Measurements from ENCODE around the gene TPRG1. TPM values are rescaled to one million over a fixed set of nuclear protein-coding genes. Genes with fewer than 3 reads are reported as not detected.

The TPRG1 gene
- total and polyA plus RNA-seq, 4 donors: 0.52 to 5.1 (median 1.0) TPM

GRCh38 chr3:189286916-189287315 is 115.1 kb downstream of the TPRG1 start:
- H3K9me3 ChIP-seq (ENCODE audit: control insufficient read depth, insufficient read depth, low read length): no peaks in the 10 kb centered on the region
- H3K27ac ChIP-seq (ENCODE audit: low read depth, low read length): no peak overlapping the region
- WGBS (ENCODE audit: insufficient coverage): 55% methylated on average over 4 of the region's 5 CpGs
- DNase-seq (ENCODE audit: low read depth in 4 of 6, low spot score in 6 of 6): no peak
- H3K4me1 ChIP-seq (ENCODE audit: control insufficient read depth, insufficient read depth, low read length): no peaks in the 10 kb centered on the region
- H3K4me3 ChIP-seq (ENCODE audit: low read depth, low read length): no peak overlapping the region
- H3K36me3 ChIP-seq (ENCODE audit: control insufficient read depth, insufficient read depth, low read length): no peaks in the 10 kb centered on the region
- H3K27me3 ChIP-seq (ENCODE audit: control insufficient read depth, insufficient read depth, low read length): no peaks in the 10 kb centered on the region

- Histone ChIP-seq H3K4me1 (ENCODE audit: control insufficient read depth, insufficient read depth, low read length) (no peaks in the 10 kb centered on the region), H3K4me3 (ENCODE audit: low read depth, low read length) (no peak overlapping the region), H3K36me3 (ENCODE audit: control insufficient read depth, insufficient read depth, low read length) (no peaks in the 10 kb centered on the region), H3K9me3 (ENCODE audit: control insufficient read depth, insufficient read depth, low read length) (no peaks in the 10 kb centered on the region), H3K27ac (ENCODE audit: low read depth, low read length) (no peak overlapping the region), H3K27me3 (ENCODE audit: control insufficient read depth, insufficient read depth, low read length) (no peaks in the 10 kb centered on the region)
- WGBS (ENCODE audit: insufficient coverage): 100% methylated on average over 1 of the region's 7 CpGs
- no peak for DNase-seq (ENCODE audit: low read depth in 4 of 6, low spot score in 6 of 6)
Measured at GRCh38 chr3:189288348-189289235, 116.8 kb downstream of the TPRG1 start.

- no peak overlapping the region for H3K27ac ChIP-seq (ENCODE audit: low read depth, low read length)
- H3K36me3 ChIP-seq (ENCODE audit: control insufficient read depth, insufficient read depth, low read length): no peaks in the 10 kb centered on the region
- H3K9me3 ChIP-seq (ENCODE audit: control insufficient read depth, insufficient read depth, low read length): no peaks in the 10 kb centered on the region
- 57% methylated on average over 1 of the region's 2 CpGs for WGBS (ENCODE audit: insufficient coverage)
- no peaks in the 10 kb centered on the region for H3K4me1 ChIP-seq (ENCODE audit: control insufficient read depth, insufficient read depth, low read length)
- DNase-seq (ENCODE audit: low read depth in 4 of 6, low spot score in 6 of 6): no peak
- no peak overlapping the region for H3K4me3 ChIP-seq (ENCODE audit: low read depth, low read length)
- no peaks in the 10 kb centered on the region for H3K27me3 ChIP-seq (ENCODE audit: control insufficient read depth, insufficient read depth, low read length)
Measured at GRCh38 chr3:189289251-189289650, 117.5 kb downstream of the TPRG1 start.

- peak in 1 of 6 donors; percentile 47 for DNase-seq (ENCODE audit: low read depth in 4 of 6, low spot score in 6 of 6)
- Histone ChIP-seq H3K27me3 (ENCODE audit: control insufficient read depth, insufficient read depth, low read length) (no peaks in the 10 kb centered on the region), H3K4me3 (ENCODE audit: low read depth, low read length) (no peak overlapping the region), H3K4me1 (ENCODE audit: control insufficient read depth, insufficient read depth, low read length) (no peaks in the 10 kb centered on the region), H3K9me3 (ENCODE audit: control insufficient read depth, insufficient read depth, low read length) (no peaks in the 10 kb centered on the region), H3K27ac (ENCODE audit: low read depth, low read length) (no peak overlapping the region), H3K36me3 (ENCODE audit: control insufficient read depth, insufficient read depth, low read length) (no peaks in the 10 kb centered on the region)
- WGBS (ENCODE audit: insufficient coverage): 71% methylated on average over 4 of the region's 6 CpGs
Measured at GRCh38 chr3:189292667-189293484, 121.1 kb downstream of the TPRG1 start.

GRCh38 chr3:189294649-189295048 is 122.9 kb downstream of the TPRG1 start:
- H3K9me3 ChIP-seq (ENCODE audit: control insufficient read depth, insufficient read depth, low read length): no peaks in the 10 kb centered on the region
- no peak overlapping the region for H3K27ac ChIP-seq (ENCODE audit: low read depth, low read length)
- whole genome bisulfite sequencing (ENCODE audit: insufficient coverage): no CpG with 5 or more reads among the region's 5 CpGs
- no peaks in the 10 kb centered on the region for H3K27me3 ChIP-seq (ENCODE audit: control insufficient read depth, insufficient read depth, low read length)
- no peak overlapping the region for H3K4me3 ChIP-seq (ENCODE audit: low read depth, low read length)
- no peaks in the 10 kb centered on the region for H3K4me1 ChIP-seq (ENCODE audit: control insufficient read depth, insufficient read depth, low read length)
- H3K36me3 ChIP-seq (ENCODE audit: control insufficient read depth, insufficient read depth, low read length): no peaks in the 10 kb centered on the region
- no peak for DNase-seq (ENCODE audit: low read depth in 4 of 6, low spot score in 6 of 6)

GRCh38 chr3:189295089-189295488 is 123.3 kb downstream of the TPRG1 start:
- H3K27me3 ChIP-seq (ENCODE audit: control insufficient read depth, insufficient read depth, low read length): no peaks in the 10 kb centered on the region
- WGBS (ENCODE audit: insufficient coverage): 80% methylated on average over 1 of the region's 3 CpGs

GRCh38 chr3:189297932-189298331 is 126.2 kb downstream of the TPRG1 start:
- H3K27me3 ChIP-seq (ENCODE audit: control insufficient read depth, insufficient read depth, low read length): no peaks in the 10 kb centered on the region
- no CpG with 5 or more reads among the region's 4 CpGs for WGBS (ENCODE audit: insufficient coverage)
- no peaks in the 10 kb centered on the region for H3K36me3 ChIP-seq (ENCODE audit: control insufficient read depth, insufficient read depth, low read length)
- H3K4me1 ChIP-seq (ENCODE audit: control insufficient read depth, insufficient read depth, low read length): no peaks in the 10 kb centered on the region
- no peak overlapping the region for H3K4me3 ChIP-seq (ENCODE audit: low read depth, low read length)
- no peaks in the 10 kb centered on the region for H3K9me3 ChIP-seq (ENCODE audit: control insufficient read depth, insufficient read depth, low read length)
- DNase-seq (ENCODE audit: low read depth in 4 of 6, low spot score in 6 of 6): no peak
- H3K27ac ChIP-seq (ENCODE audit: low read depth, low read length): no peak overlapping the region

More at GRCh38 chr3:189295089-189295488, 123.3 kb downstream of the TPRG1 start:
- H3K27ac ChIP-seq (ENCODE audit: low read depth, low read length): no peak overlapping the region
- no peak for DNase-seq (ENCODE audit: low read depth in 4 of 6, low spot score in 6 of 6)
- H3K4me3 ChIP-seq (ENCODE audit: low read depth, low read length): no peak overlapping the region
- H3K4me1 ChIP-seq (ENCODE audit: control insufficient read depth, insufficient read depth, low read length): no peaks in the 10 kb centered on the region
- H3K9me3 ChIP-seq (ENCODE audit: control insufficient read depth, insufficient read depth, low read length): no peaks in the 10 kb centered on the region
- no peaks in the 10 kb centered on the region for H3K36me3 ChIP-seq (ENCODE audit: control insufficient read depth, insufficient read depth, low read length)

- WGBS (ENCODE audit: insufficient coverage): 86% methylated on average over 2 of the region's 4 CpGs
- H3K4me1 ChIP-seq (ENCODE audit: control insufficient read depth, insufficient read depth, low read length): no peaks in the 10 kb centered on the region
Measured at GRCh38 chr3:189298469-189299375, 127.0 kb downstream of the TPRG1 start.

GRCh38 chr3:189300345-189300744 is 128.6 kb downstream of the TPRG1 start:
- Histone ChIP-seq H3K4me1 (ENCODE audit: control insufficient read depth, insufficient read depth, low read length) (no peaks in the 10 kb centered on the region), H3K27ac (ENCODE audit: low read depth, low read length) (no peak overlapping the region), H3K9me3 (ENCODE audit: control insufficient read depth, insufficient read depth, low read length) (no peaks in the 10 kb centered on the region), H3K27me3 (ENCODE audit: control insufficient read depth, insufficient read depth, low read length) (no peaks in the 10 kb centered on the region), H3K4me3 (ENCODE audit: low read depth, low read length) (no peak overlapping the region), H3K36me3 (ENCODE audit: control insufficient read depth, insufficient read depth, low read length) (no peaks in the 10 kb centered on the region)
- no CpG with 5 or more reads among the region's 1 CpG for WGBS (ENCODE audit: insufficient coverage)
- DNase-seq (ENCODE audit: low read depth in 4 of 6, low spot score in 6 of 6): no peak

More at GRCh38 chr3:189298469-189299375, 127.0 kb downstream of the TPRG1 start:
- H3K9me3 ChIP-seq (ENCODE audit: control insufficient read depth, insufficient read depth, low read length): no peaks in the 10 kb centered on the region
- H3K4me3 ChIP-seq (ENCODE audit: low read depth, low read length): no peak overlapping the region
- H3K36me3 ChIP-seq (ENCODE audit: control insufficient read depth, insufficient read depth, low read length): no peaks in the 10 kb centered on the region
- DNase-seq (ENCODE audit: low read depth in 4 of 6, low spot score in 6 of 6): no peak
- H3K27me3 ChIP-seq (ENCODE audit: control insufficient read depth, insufficient read depth, low read length): no peaks in the 10 kb centered on the region
- H3K27ac ChIP-seq (ENCODE audit: low read depth, low read length): no peak overlapping the region
